GM12878 (cell line): ENCODE data around the gene ZNF641.

ENCODE experiments used
- DPF2 ChIP-seq: fragments of 450-650 bp; IDR thresholded peaks from 2 replicates; pipeline ENCODE4 v1.6.1; 2017; ENCODE audit warnings: mild to moderate bottlenecking
- FOXM1 ChIP-seq: IDR thresholded peaks from 2 replicates; pipeline ENCODE4 v1.6.1; 2012; ENCODE audit warnings: low read depth, mild to moderate bottlenecking, inconsistent platforms, low read length, moderate library complexity
- SREBF2 ChIP-seq: IDR thresholded peaks from 2 replicates; pipeline ENCODE4 v1.6.1; 2012; ENCODE audit warnings: mild to moderate bottlenecking, low read length
- WRNIP1 ChIP-seq: IDR thresholded peaks from 2 replicates; pipeline ENCODE4 v1.6.1; 2011; ENCODE audit warnings: low read depth, low read length, improper control_type of control experiment, borderline replicate concordance

- no peak for TF ChIP-seq DPF2
- no peak for TF ChIP-seq FOXM1
- TF ChIP-seq SREBF2, result no peak
- TF ChIP-seq WRNIP1, result no peak
Measured at GRCh38 chr12:48305190-48305589, 45.5 kb downstream of the ZNF641 start.
